ENCODE measurements around the gene PDP2.
"Not testable (repeated sequence)": the region's sequence is repeated elsewhere in the genome, so short reads cannot be mapped to it uniquely, and the experiment has no call there.

PDP2 gene

GRCh38 chr16:66853261-66854139 lies 26.8 kb upstream of the PDP2 start:
- DNase-seq (ENCODE audit: low read depth): no peak

- no peak for DNase-seq (ENCODE audit: low read depth)
These were observed 24.1 kb upstream of the PDP2 start for GRCh38 chr16:66856184-66856730.

GRCh38 chr16:66856801-66857200 lies 23.5 kb upstream of the PDP2 start:
- no peak for DNase-seq (ENCODE audit: low read depth)

- no peak for DNase-seq (ENCODE audit: low read depth)
These were observed 22.9 kb upstream of the PDP2 start for GRCh38 chr16:66857437-66857836.

GRCh38 chr16:66858740-66859396 lies 21.4 kb upstream of the PDP2 start:
- no peak for DNase-seq (ENCODE audit: low read depth)

GRCh38 chr16:66859397-66860068 lies 20.8 kb upstream of the PDP2 start:
- DNase-seq (ENCODE audit: low read depth): no peak

- DNase-seq (ENCODE audit: low read depth): no peak
These were observed 18.2 kb upstream of the PDP2 start for GRCh38 chr16:66862023-66862520.

GRCh38 chr16:66863707-66864106 lies 16.6 kb upstream of the PDP2 start:
- DNase-seq (ENCODE audit: low read depth): no peak

GRCh38 chr16:66869424-66869823 lies 10.9 kb upstream of the PDP2 start:
- no peak for DNase-seq (ENCODE audit: low read depth)

- DNase-seq (ENCODE audit: low read depth): not testable (repeated sequence)
These were observed 9.0 kb upstream of the PDP2 start for GRCh38 chr16:66871363-66871762.

GRCh38 chr16:66871840-66872239 lies 8.5 kb upstream of the PDP2 start:
- no peak for DNase-seq (ENCODE audit: low read depth)

GRCh38 chr16:66872559-66872942 lies 7.8 kb upstream of the PDP2 start:
- DNase-seq (ENCODE audit: low read depth): no peak

- peak; percentile 84 for DNase-seq (ENCODE audit: low read depth)
These were observed 7.2 kb upstream of the PDP2 start for GRCh38 chr16:66872943-66873684.

- no peak for DNase-seq (ENCODE audit: low read depth)
These were observed 6.6 kb upstream of the PDP2 start for GRCh38 chr16:66873685-66874055.

- no peak for DNase-seq (ENCODE audit: low read depth)
These were observed 6.1 kb upstream of the PDP2 start for GRCh38 chr16:66874079-66874775.

GRCh38 chr16:66878067-66878466 lies 2.2 kb upstream of the PDP2 start:
- peak; percentile 25 for DNase-seq (ENCODE audit: low read depth)

- DNase-seq (ENCODE audit: low read depth): no peak
These were observed 701 bp downstream of the PDP2 start for GRCh38 chr16:66881014-66881417.

GRCh38 chr16:66881560-66881959 lies 1.2 kb downstream of the PDP2 start:
- DNase-seq (ENCODE audit: low read depth): no peak

GRCh38 chr16:66881964-66882508 lies 1.7 kb downstream of the PDP2 start:
- no peak for DNase-seq (ENCODE audit: low read depth)

- no peak for DNase-seq (ENCODE audit: low read depth)
These were observed 2.4 kb downstream of the PDP2 start for GRCh38 chr16:66882702-66883101.

GRCh38 chr16:66885491-66885890 lies 5.2 kb downstream of the PDP2 start:
- no peak for DNase-seq (ENCODE audit: low read depth)
